Suprapubic skin (tissue), 4 donors: ENCODE results near the gene CLEC16A.

Experiments used
- EP300 ChIP-seq: sonication (generic); formaldehyde crosslinking; IDR thresholded peaks from one replicate; pipeline ENCODE4 v1.6.1; 2017; ENCODE audit warnings: antibody characterized with exemption
- POLR2A ChIP-seq, 2 donors: fragments of 450-650 bp; IDR thresholded peaks; one replicate each; pipeline ENCODE4 v1.6.1; 2017; ENCODE audit warnings: antibody characterized with exemption in 2 of 2, mild to moderate bottlenecking in 2 of 2, moderate library complexity in 2 of 2
- POLR2AphosphoS5 ChIP-seq, 3 donors: sonication (generic); formaldehyde crosslinking; IDR thresholded peaks; one replicate each; pipeline ENCODE4 v1.6.1; 2017; ENCODE audit warnings: antibody characterized with exemption in 3 of 3
- TF ChIP-seq, protein P1 (sequence below), 2 donors: fragments of 200-600 bp in 1 of 2; fragments of 450-650 bp in 1 of 2; sonication (generic) in 1 of 2; IDR thresholded peaks; one replicate each; pipeline ENCODE4 v1.5.1; 2016 to 2019; ENCODE audit warnings: antibody characterized with exemption in 2 of 2, mild to moderate bottlenecking in 1 of 2, moderate library complexity in 1 of 2

GRCh38 chr16:10993649-10994048 is 49.3 kb downstream of the CLEC16A start:
- TF ChIP-seq, protein P1, sequence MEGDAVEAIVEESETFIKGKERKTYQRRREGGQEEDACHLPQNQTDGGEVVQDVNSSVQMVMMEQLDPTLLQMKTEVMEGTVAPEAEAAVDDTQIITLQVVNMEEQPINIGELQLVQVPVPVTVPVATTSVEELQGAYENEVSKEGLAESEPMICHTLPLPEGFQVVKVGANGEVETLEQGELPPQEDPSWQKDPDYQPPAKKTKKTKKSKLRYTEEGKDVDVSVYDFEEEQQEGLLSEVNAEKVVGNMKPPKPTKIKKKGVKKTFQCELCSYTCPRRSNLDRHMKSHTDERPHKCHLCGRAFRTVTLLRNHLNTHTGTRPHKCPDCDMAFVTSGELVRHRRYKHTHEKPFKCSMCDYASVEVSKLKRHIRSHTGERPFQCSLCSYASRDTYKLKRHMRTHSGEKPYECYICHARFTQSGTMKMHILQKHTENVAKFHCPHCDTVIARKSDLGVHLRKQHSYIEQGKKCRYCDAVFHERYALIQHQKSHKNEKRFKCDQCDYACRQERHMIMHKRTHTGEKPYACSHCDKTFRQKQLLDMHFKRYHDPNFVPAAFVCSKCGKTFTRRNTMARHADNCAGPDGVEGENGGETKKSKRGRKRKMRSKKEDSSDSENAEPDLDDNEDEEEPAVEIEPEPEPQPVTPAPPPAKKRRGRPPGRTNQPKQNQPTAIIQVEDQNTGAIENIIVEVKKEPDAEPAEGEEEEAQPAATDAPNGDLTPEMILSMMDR (IDR thresholded peaks at IDR 0.05), result no peak
- TF ChIP-seq POLR2A (IDR thresholded peaks at IDR 0.05), result no peak
- no peak for TF ChIP-seq POLR2AphosphoS5 (IDR thresholded peaks at IDR 0.05)
- no peak for TF ChIP-seq EP300
